IMR-90 (cell line): ENCODE results near the gene ATP1A4. TPM values are rescaled to one million over a fixed set of nuclear protein-coding genes. Genes with fewer than 3 reads are reported as not detected.

Experiments used
- ATAC-seq: fragments of 200-7000 bp; cut with Tn5 transposase; 2 replicates; pipeline ENCODE4 v1.9.1; 2020; ENCODE audit warnings: low read depth, mild to moderate bottlenecking, moderate library complexity
- BruUV-seq: library from RNA; stranded (reverse); fragments of 400-500 nt; replicated peaks from 2 replicates; lab custom pipeline; 2021; lab: Mats Ljungman, UMichigan
- CTCF ChIA-PET: fragments of 300-600 bp; formaldehyde crosslinking; extraction: SDS; loops from one replicate; lab custom pipeline; 2021; ENCODE audit warnings: antibody characterized with exemption; lab: Yijun Ruan, JAX
- POLR2A ChIA-PET: fragments of 300-600 bp; sonication (Branson Sonifier 250); formaldehyde crosslinking; loops from one replicate; lab custom pipeline; 2022; ENCODE audit warnings: antibody characterized with exemption; ENCODE audit not compliant: unreplicated experiment; lab: Charles Lee
- DNase-seq: peaks from one replicate; pipeline ENCODE4 v3.0.0; 2013
- H2AFZ ChIP-seq: replicated peaks from 2 replicates; pipeline ENCODE3; 2013; ENCODE audit warnings: low read length, mild to moderate bottlenecking; ENCODE audit not compliant: poor library complexity
- H2AK5ac ChIP-seq: 2 replicates; pipeline ENCODE4 v1.6.1; 2013; ENCODE audit warnings: low read depth, low read length, inconsistent platforms
- H2AK9ac ChIP-seq: replicated peaks from 2 replicates; pipeline ENCODE3; 2013; ENCODE audit warnings: mild to moderate bottlenecking, low read depth, low read length, moderate library complexity; ENCODE audit not compliant: poor library complexity
- H2BK120ac ChIP-seq: 2 replicates; pipeline ENCODE4 v1.6.1; 2013; ENCODE audit warnings: low read depth, low read length, inconsistent platforms
- H2BK15ac ChIP-seq: 3 replicates; pipeline ENCODE4 v1.6.1; 2013; ENCODE audit warnings: low read depth, low read length, inconsistent platforms
- H2BK20ac ChIP-seq: 2 replicates; pipeline ENCODE4 v1.6.1; 2013; ENCODE audit warnings: low read depth, mild to moderate bottlenecking, inconsistent platforms, low read length, moderate library complexity
- H2BK5ac ChIP-seq: 2 replicates; pipeline ENCODE4 v1.6.1; 2013; ENCODE audit warnings: mild to moderate bottlenecking, low read depth, low read length, inconsistent platforms; ENCODE audit not compliant: poor library complexity, severe bottlenecking
- H3K14ac ChIP-seq: replicated peaks from 2 replicates; pipeline ENCODE4 v1.6.1; 2013; ENCODE audit warnings: low read depth, low read length, inconsistent platforms
- H3K18ac ChIP-seq: 2 replicates; pipeline ENCODE4 v1.6.1; 2013; ENCODE audit warnings: low read depth, low read length, control low read depth
- H3K23ac ChIP-seq: 2 replicates; pipeline ENCODE4 v1.6.1; 2013; ENCODE audit warnings: low read depth, low read length, inconsistent platforms
- H3K27ac ChIP-seq: 2 replicates; pipeline ENCODE4 v1.5.1; 2013; ENCODE audit warnings: mild to moderate bottlenecking, control low read depth, low read length; ENCODE audit not compliant: insufficient read depth
- H3K27me3 ChIP-seq: 2 replicates; pipeline ENCODE4 v1.6.1; 2013; ENCODE audit warnings: low read length; ENCODE audit not compliant: control insufficient read depth, insufficient read depth
- H3K36me3 ChIP-seq: 2 replicates; pipeline ENCODE4 v1.6.1; 2013; ENCODE audit warnings: low read length, mixed read lengths; ENCODE audit not compliant: control insufficient read depth, insufficient read depth
- H3K4ac ChIP-seq: 2 replicates; pipeline ENCODE4 v1.6.1; 2013; ENCODE audit warnings: low read depth, low read length, inconsistent platforms
- H3K4me1 ChIP-seq: 2 replicates; pipeline ENCODE4 v1.6.1; 2013; ENCODE audit warnings: low read length, mixed read lengths; ENCODE audit not compliant: control insufficient read depth, insufficient read depth
- H3K4me2 ChIP-seq: 2 replicates; pipeline ENCODE4 v1.6.1; 2013; ENCODE audit warnings: low read depth, mild to moderate bottlenecking, control low read depth, low read length, moderate library complexity
- H3K4me3 ChIP-seq: 2 replicates; pipeline ENCODE4 v1.5.1; 2013; ENCODE audit warnings: low read depth, mild to moderate bottlenecking, control low read depth, low read length, moderate library complexity; ENCODE audit not compliant: insufficient read depth
- H3K56ac ChIP-seq: 2 replicates; pipeline ENCODE4 v1.6.1; 2013; ENCODE audit warnings: low read length, inconsistent platforms; ENCODE audit not compliant: insufficient read depth; ENCODE audit errors: extremely low read depth
- H3K79me1 ChIP-seq, 2 experiments: 2 replicates each; pipeline ENCODE4 v1.6.1; 2013; ENCODE audit warnings: low read length in 2 of 2, inconsistent platforms in 1 of 2, low read depth in 1 of 2
- H3K9ac ChIP-seq: 2 replicates; pipeline ENCODE4 v1.6.1; 2013; ENCODE audit warnings: low read depth, low read length, control low read depth
- H3K9me1 ChIP-seq: 2 replicates; pipeline ENCODE4 v1.6.1; 2013; ENCODE audit warnings: low read length, inconsistent platforms; ENCODE audit not compliant: insufficient read depth
- H3K9me3 ChIP-seq: 2 replicates; pipeline ENCODE4 v1.6.1; 2013; ENCODE audit warnings: low read length; ENCODE audit not compliant: control insufficient read depth, insufficient read depth
- H4K20me1 ChIP-seq: 2 replicates; pipeline ENCODE4 v1.6.1; 2013; ENCODE audit warnings: low read length, inconsistent platforms; ENCODE audit not compliant: insufficient read depth
- H4K5ac ChIP-seq: 2 replicates; pipeline ENCODE4 v1.6.1; 2013; ENCODE audit warnings: mild to moderate bottlenecking, low read depth, low read length, control low read depth
- H4K8ac ChIP-seq, 2 experiments: 2 replicates each; pipeline ENCODE4 v1.6.1; 2013; ENCODE audit warnings: low read depth in 2 of 2, low read length in 2 of 2, control low read depth in 1 of 2, inconsistent platforms in 1 of 2
- H4K91ac ChIP-seq: 2 replicates; pipeline ENCODE4 v1.6.1; 2013; ENCODE audit warnings: low read depth, low read length, inconsistent platforms; ENCODE audit not compliant: insufficient read depth
- BHLHE40 ChIP-seq: fragments of 150-350 bp; IDR thresholded peaks from 2 replicates; pipeline ENCODE4 v1.6.1; 2016; ENCODE audit warnings: mild to moderate bottlenecking, low read depth, low read length
- CEBPB ChIP-seq: IDR thresholded peaks from 2 replicates; pipeline ENCODE4 v1.6.1; 2012; ENCODE audit warnings: low read depth, low read length, improper control_type of control experiment
- CTCF ChIP-seq: conservative IDR thresholded peaks from 2 replicates; pipeline ENCODE4 v1.5.1; 2012; ENCODE audit warnings: mild to moderate bottlenecking, low read depth, low read length, improper control_type of control experiment
- ELK1 ChIP-seq: fragments of 150-350 bp; IDR thresholded peaks from 2 replicates; pipeline ENCODE4 v1.6.1; 2016; ENCODE audit warnings: low read depth, mild to moderate bottlenecking, low read length, moderate library complexity, borderline replicate concordance
- FOS ChIP-seq: fragments of 150-350 bp; IDR thresholded peaks from 2 replicates; pipeline ENCODE4 v1.6.1; 2016; ENCODE audit warnings: low read depth, low read length
- MAZ ChIP-seq: IDR thresholded peaks from 2 replicates; pipeline ENCODE4 v1.6.1; 2012; ENCODE audit warnings: low read depth, mild to moderate bottlenecking, low read length, improper control_type of control experiment, moderate library complexity, borderline replicate concordance
- POLR2A ChIP-seq: IDR thresholded peaks from 2 replicates; pipeline ENCODE4 v1.6.1; 2012; ENCODE audit warnings: mild to moderate bottlenecking, low read depth, low read length
- RAD21 ChIP-seq: IDR thresholded peaks from 2 replicates; pipeline ENCODE4 v1.6.1; 2012; ENCODE audit warnings: low read length, improper control_type of control experiment
- USF2 ChIP-seq: fragments of 150-350 bp; IDR thresholded peaks from 2 replicates; pipeline ENCODE4 v1.6.1; 2017; ENCODE audit warnings: mild to moderate bottlenecking, antibody characterized with exemption, low read length, low read depth
- WGBS, 2 experiments: methylation state at CpG; one replicate each; pipeline versions ENCODE4 v1.1.5 to v1.1.7; 2013; ENCODE audit warnings: missing lambda C conversion rate in 2 of 2; ENCODE audit not compliant: insufficient read length in 1 of 2; ENCODE audit errors: extremely low coverage in 2 of 2; 5-methylcytosine and 5-hydroxymethylcytosine counted together
- dilution Hi-C: fragments of 300-500 bp; cut with HindIII; formaldehyde crosslinking; loops from one replicate; pipeline ENCODE4 v1.14.3; 2018; ENCODE audit warnings: low sequenced_read_pairs; ENCODE audit not compliant: unreplicated experiment
- in situ Hi-C: fragments of 300-500 bp; cut with MboI; formaldehyde crosslinking; loops from 3 replicates; pipeline ENCODE4 v1.14.3; 2019; ENCODE audit warnings: low sequenced_read_pairs, inconsistent platforms, mixed read lengths
- intact Hi-C: fragments of 100-400 bp; cut with micrococcal nuclease; formaldehyde crosslinking; loops from 2 replicates; pipeline ENCODE4 v1.10.0; 2022
- polyA plus RNA-seq, 3 experiments: library from polyadenylated mRNA; depleted of rRNA; stranded (reverse); fragments of >200 nt; gene quantifications; 2 replicates each; pipeline ENCODE4 v1.2.3, GENCODE V29; 2012; ENCODE audit warnings: low replicate concordance in 1 of 3
- total RNA-seq: library from RNA; depleted of rRNA; stranded (reverse); fragments of >200 nt; gene quantifications from 2 replicates; pipeline ENCODE4 v1.2.3, GENCODE V29; 2012

The ATP1A4 gene
- total and polyA plus RNA-seq, 2 of the 4 experiments (the other 2 are of a cell fraction) = not detected

- peak; percentile 9; the same call in 1 of the 2 replicates for ATAC-seq
- Histone ChIP-seq H4K20me1 (no peaks in the 10 kb centered on the region), H2AK5ac (0 out of 2 replicates have a peak within 1 kb of the TSS, but pooled peaks have one; percentile 1), H4K91ac (peak within 1 kb of the TSS; percentile 32; the same call in 1 of the 2 replicates), H2BK120ac (no peak within 1 kb of the TSS), H3K27ac (no peak within 1 kb of the TSS), H3K4me2 (no peak within 1 kb of the TSS), H3K9me1 (peaks cover 17% of the 10 kb centered on the region; the same call in 1 of the 2 replicates), H2AFZ (peak within 1 kb of the TSS; percentile 49), H4K5ac (no peak within 1 kb of the TSS), H3K79me1 (no peaks in the 10 kb centered on the region), H2BK5ac (no peak within 1 kb of the TSS), H2BK15ac (no peak within 1 kb of the TSS), H3K56ac (no peak within 1 kb of the TSS), H3K4ac (no peak within 1 kb of the TSS), H3K4me3 (no peak within 1 kb of the TSS), H3K36me3 (no peaks in the 10 kb centered on the region), H3K14ac (no peak within 1 kb of the TSS), H3K9ac (no peak within 1 kb of the TSS), H2AK9ac (peak within 1 kb of the TSS; percentile 75), H4K8ac (no peak within 1 kb of the TSS), H3K23ac (peak within 1 kb of the TSS; percentile 18; the same call in 1 of the 2 replicates), H3K9me3 (no peaks in the 10 kb centered on the region), H3K4me1 (peaks cover 4% of the 10 kb centered on the region), H3K27me3 (peaks cover 18% of the 10 kb centered on the region), H3K18ac (no peak within 1 kb of the TSS), H2BK20ac (no peak within 1 kb of the TSS)
- ChIA-PET CTCF (interaction anchor here (0.9 to 2.0 kb wide), 3 partner anchors 19 to 62 kb away, joined by 3 to 7 read pairs (median 3); no protein-coding TSS in a partner anchor), POLR2A (interaction anchor here (0.6 to 0.7 kb wide), 2 partner anchors 14 to 30 kb away, joined by 3 to 13 read pairs; no protein-coding TSS in a partner anchor)
- dilution Hi-C loops = no loop called here
- 80% methylated on average over 2 of the region's 15 CpGs; no CpG with 5 or more reads in 1 of the 2 experiments for WGBS, 2 experiments
- no peak for TF ChIP-seq RAD21
- TF ChIP-seq MAZ = no peak
- no peak for TF ChIP-seq BHLHE40
- no peak for TF ChIP-seq POLR2A
- no peak for TF ChIP-seq CEBPB
- TF ChIP-seq FOS = no peak
- TF ChIP-seq ELK1 = no peak
- no peak for TF ChIP-seq CTCF
- TF ChIP-seq USF2 = no peak
- intact Hi-C loops = loop anchor here (5.0 kb wide), 1 partner anchor 57 kb away; no protein-coding TSS in a partner anchor
- in situ Hi-C loops = loop anchor here (25.0 kb wide), 1 partner anchor 422 kb away; no protein-coding TSS in a partner anchor
- BruUV-seq = no TSS peak
- peak; percentile 31 for DNase-seq
Observed at GRCh38 chr1:160189649-160190625, 38.5 kb downstream of the ATP1A4 start, which contains the start of gene CASQ1. CASQ1 (plus strand) TSS chr1:160190575; CDS start chr1:160190752, 177 bp downstream.
